IPS-NIHi7 (cell line): ENCODE measurements around the gene LRRTM3.

Experiments
- DNase-seq: peaks from one replicate; pipeline ENCODE4 v3.0.0; 2012; ENCODE audit warnings: mixed read lengths; ENCODE audit errors: extremely low spot score

The LRRTM3 gene

DNA sequence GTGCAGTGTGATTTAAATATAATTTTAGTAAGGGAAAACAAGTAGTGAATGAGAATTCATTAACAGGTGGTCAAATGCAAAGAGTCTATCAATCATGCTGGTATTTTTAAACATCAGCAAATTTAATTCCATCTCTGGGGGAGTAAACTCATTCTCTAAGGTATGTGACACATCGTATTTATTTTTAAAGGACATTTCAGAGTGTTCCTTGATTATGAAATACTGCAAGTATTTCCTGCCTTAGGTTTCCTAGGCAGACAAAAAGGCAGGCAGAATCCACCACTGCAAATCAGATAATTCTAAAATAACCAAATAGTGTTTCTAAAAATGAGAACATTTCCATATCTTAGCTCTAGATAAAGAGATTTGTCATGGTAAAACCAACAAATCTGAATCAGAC is 193.8 kb downstream of the LRRTM3 start:
- DNase-seq, result no peak

- no peak for DNase-seq
Measured at GRCh38 chr10:67127441-67127840, 201.6 kb downstream of the LRRTM3 start.

DNA sequence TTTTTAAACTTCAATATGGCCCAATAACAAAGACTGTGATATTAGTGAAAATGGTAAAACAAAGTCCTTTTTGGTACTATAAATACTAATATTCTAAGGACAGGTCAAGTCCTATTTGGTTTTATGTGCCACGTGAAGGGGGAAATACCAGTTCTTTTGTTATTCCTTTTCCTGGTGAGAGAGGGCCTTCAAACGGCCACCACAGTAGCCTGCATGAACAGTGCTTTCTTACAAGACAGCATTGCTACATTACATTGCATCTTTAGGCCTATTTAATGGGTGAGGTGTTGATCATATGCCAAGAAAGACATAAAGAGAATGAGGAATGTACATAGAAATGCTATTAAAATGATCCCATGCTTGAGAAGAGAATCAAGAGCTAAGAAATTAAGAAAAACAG is 214.8 kb downstream of the LRRTM3 start:
- peak; percentile 16 for DNase-seq

GRCh38 chr10:67141300-67141699 is 215.5 kb downstream of the LRRTM3 start:
- DNase-seq, result no peak

- no peak for DNase-seq
Measured at GRCh38 chr10:67144530-67144929, 218.7 kb downstream of the LRRTM3 start.
